ENCODE measurements around the gene LGR6.
A peak's percentile ranks its signal among the peaks of the same experiment; 100 is the strongest.

Gene LGR6

DNA sequence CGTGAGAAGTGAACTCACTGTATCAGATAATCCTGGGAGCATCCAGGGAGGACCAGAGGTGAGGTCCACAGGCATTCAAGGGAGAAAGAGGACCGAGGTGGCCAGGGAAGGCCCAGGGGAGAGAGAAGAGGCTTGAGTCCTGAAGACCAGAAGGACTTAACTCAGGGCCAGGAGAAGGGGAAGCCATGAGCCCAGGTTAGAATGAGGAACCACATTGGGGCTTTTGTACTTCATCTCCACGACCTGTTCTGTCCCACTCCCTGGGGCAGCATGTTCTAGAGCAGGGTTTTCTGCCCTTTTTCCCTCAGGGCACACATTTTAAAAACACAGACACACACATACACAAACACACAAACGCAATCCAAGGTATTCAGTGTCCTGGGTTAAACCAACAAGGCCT, 8.4 kb downstream of the LGR6 start:
- Histone ChIP-seq H3K27ac (ENCODE audit: low read depth, low read length) (no peak overlapping the region), H3K4me1 (ENCODE audit: control insufficient read depth, insufficient read depth, low read length) (no peaks in the 10 kb centered on the region), H3K27me3 (ENCODE audit: control insufficient read depth, insufficient read depth, low read length) (no peaks in the 10 kb centered on the region)

GRCh38 chr1:202202500-202203168, 9.0 kb downstream of the LGR6 start:
- Histone ChIP-seq H3K27ac (ENCODE audit: low read depth, low read length) (no peak overlapping the region), H3K9ac (ENCODE audit: low read length) (no peak overlapping the region), H3K4me1 (ENCODE audit: control insufficient read depth, insufficient read depth, low read length) (no peaks in the 10 kb centered on the region), H3K4me3 (ENCODE audit: low read length) (no peak overlapping the region), H3K36me3 (ENCODE audit: control insufficient read depth, insufficient read depth, low read length) (no peaks in the 10 kb centered on the region), H3K27me3 (ENCODE audit: control insufficient read depth, insufficient read depth, low read length) (no peaks in the 10 kb centered on the region)

More for the DNA sequence above, 8.4 kb downstream of the LGR6 start:
- Histone ChIP-seq H3K9ac (ENCODE audit: low read length) (no peak overlapping the region), H3K36me3 (ENCODE audit: control insufficient read depth, insufficient read depth, low read length) (no peaks in the 10 kb centered on the region), H3K4me3 (ENCODE audit: low read length) (no peak overlapping the region)

GRCh38 chr1:202203238-202204039, 9.8 kb downstream of the LGR6 start:
- no peak overlapping the region for H3K4me3 ChIP-seq (ENCODE audit: low read length)

DNA sequence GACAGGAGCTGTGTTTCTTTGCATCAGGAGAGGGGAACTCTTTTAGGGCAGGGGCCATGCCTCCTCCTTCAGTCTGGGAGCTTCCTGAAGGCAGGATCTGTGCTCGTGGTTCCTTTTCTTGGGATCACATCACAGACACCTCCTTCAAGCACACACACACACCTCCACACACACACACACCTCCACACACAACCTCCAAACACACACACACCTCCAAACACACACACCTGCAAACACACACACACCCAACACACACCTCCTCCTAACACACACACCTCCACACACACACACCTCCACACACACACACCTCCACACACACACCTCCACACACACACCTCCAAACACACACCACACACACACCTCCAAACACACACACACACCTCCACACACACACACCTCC, 10.5 kb downstream of the LGR6 start:
- no peaks in the 10 kb centered on the region for H3K36me3 ChIP-seq (ENCODE audit: control insufficient read depth, insufficient read depth, low read length)
- H3K9ac ChIP-seq (ENCODE audit: low read length) = no peak overlapping the region
- H3K4me3 ChIP-seq (ENCODE audit: low read length) = no peak overlapping the region
- H3K27me3 ChIP-seq (ENCODE audit: control insufficient read depth, insufficient read depth, low read length) = no peaks in the 10 kb centered on the region
- no peaks in the 10 kb centered on the region for H3K4me1 ChIP-seq (ENCODE audit: control insufficient read depth, insufficient read depth, low read length)
- no peak overlapping the region for H3K27ac ChIP-seq (ENCODE audit: low read depth, low read length)

More at GRCh38 chr1:202203238-202204039, 9.8 kb downstream of the LGR6 start:
- no peak overlapping the region for H3K9ac ChIP-seq (ENCODE audit: low read length)
- H3K4me1 ChIP-seq (ENCODE audit: control insufficient read depth, insufficient read depth, low read length) = no peaks in the 10 kb centered on the region
- H3K27ac ChIP-seq (ENCODE audit: low read depth, low read length) = no peak overlapping the region
- H3K36me3 ChIP-seq (ENCODE audit: control insufficient read depth, insufficient read depth, low read length) = no peaks in the 10 kb centered on the region
- H3K27me3 ChIP-seq (ENCODE audit: control insufficient read depth, insufficient read depth, low read length) = no peaks in the 10 kb centered on the region

GRCh38 chr1:202205523-202206190, 12.1 kb downstream of the LGR6 start:
- Histone ChIP-seq H3K4me1 (ENCODE audit: control insufficient read depth, insufficient read depth, low read length) (no peaks in the 10 kb centered on the region), H3K4me3 (ENCODE audit: low read length) (no peak overlapping the region), H3K9ac (ENCODE audit: low read length) (no peak overlapping the region), H3K27ac (ENCODE audit: low read depth, low read length) (no peak overlapping the region), H3K27me3 (ENCODE audit: control insufficient read depth, insufficient read depth, low read length) (no peaks in the 10 kb centered on the region), H3K36me3 (ENCODE audit: control insufficient read depth, insufficient read depth, low read length) (no peaks in the 10 kb centered on the region)

- Histone ChIP-seq H3K4me3 (ENCODE audit: low read length) (no peak overlapping the region), H3K9ac (ENCODE audit: low read length) (no peak overlapping the region), H3K36me3 (ENCODE audit: control insufficient read depth, insufficient read depth, low read length) (no peaks in the 10 kb centered on the region), H3K4me1 (ENCODE audit: control insufficient read depth, insufficient read depth, low read length) (no peaks in the 10 kb centered on the region), H3K27me3 (ENCODE audit: control insufficient read depth, insufficient read depth, low read length) (no peaks in the 10 kb centered on the region), H3K27ac (ENCODE audit: low read depth, low read length) (no peak overlapping the region)
These were observed 13.7 kb downstream of the LGR6 start for GRCh38 chr1:202207292-202207691.

DNA sequence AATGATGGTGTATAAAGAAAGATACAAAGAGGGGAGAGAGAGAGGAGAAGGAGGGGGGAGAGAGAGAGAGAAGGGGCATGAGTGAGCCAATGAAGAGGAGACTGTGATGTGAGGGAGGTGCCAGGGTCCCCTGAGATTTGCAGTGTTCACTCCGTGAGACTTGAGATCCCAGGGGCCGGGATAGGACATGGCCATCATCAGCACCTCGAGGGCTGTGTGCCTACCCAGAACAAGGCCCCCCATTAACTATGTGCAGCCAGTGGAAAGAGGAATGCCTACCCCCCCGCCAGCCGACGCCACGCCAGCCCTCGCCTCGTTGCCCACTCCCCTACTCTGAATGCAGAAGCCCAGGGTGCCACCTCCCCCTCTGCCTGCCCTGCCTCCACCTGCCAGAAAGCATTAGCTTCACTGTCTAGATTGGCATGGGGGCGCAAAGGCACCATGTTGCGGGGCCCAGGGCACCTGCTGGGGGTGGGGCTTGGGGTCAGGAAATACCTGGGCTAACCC, 14.8 kb downstream of the LGR6 start:
- H3K27ac ChIP-seq (ENCODE audit: low read depth, low read length) = no peak overlapping the region

DNA sequence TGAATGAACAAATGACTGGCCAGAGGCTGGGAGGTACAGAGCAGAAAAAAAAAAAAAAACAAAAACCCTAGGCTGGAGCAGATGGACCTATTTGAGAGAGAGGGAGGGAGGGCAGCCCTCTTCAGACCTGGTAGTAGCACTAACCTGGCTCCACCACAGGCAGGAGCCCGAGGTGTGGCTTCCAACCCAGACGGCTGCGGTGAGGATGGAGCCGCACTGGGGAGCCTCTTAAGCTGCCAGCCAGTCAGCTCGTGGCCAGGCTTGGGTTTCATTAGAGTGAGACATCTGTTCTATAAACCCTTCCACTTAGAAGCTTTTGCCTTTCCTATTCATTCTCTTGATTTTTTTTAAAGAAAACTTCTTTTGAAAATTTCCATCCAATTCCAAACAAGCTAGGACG, 16.8 kb downstream of the LGR6 start:
- Histone ChIP-seq H3K9ac (ENCODE audit: low read length) (no peak overlapping the region), H3K27ac (ENCODE audit: low read depth, low read length) (no peak overlapping the region), H3K27me3 (ENCODE audit: control insufficient read depth, insufficient read depth, low read length) (no peaks in the 10 kb centered on the region)

More for the DNA sequence above, 14.8 kb downstream of the LGR6 start:
- Histone ChIP-seq H3K4me1 (ENCODE audit: control insufficient read depth, insufficient read depth, low read length) (no peaks in the 10 kb centered on the region), H3K4me3 (ENCODE audit: low read length) (no peak overlapping the region), H3K36me3 (ENCODE audit: control insufficient read depth, insufficient read depth, low read length) (no peaks in the 10 kb centered on the region), H3K9ac (ENCODE audit: low read length) (no peak overlapping the region), H3K27me3 (ENCODE audit: control insufficient read depth, insufficient read depth, low read length) (no peaks in the 10 kb centered on the region)

GRCh38 chr1:202210969-202211368, 17.4 kb downstream of the LGR6 start:
- no peaks in the 10 kb centered on the region for H3K27me3 ChIP-seq (ENCODE audit: control insufficient read depth, insufficient read depth, low read length)
- no peak overlapping the region for H3K27ac ChIP-seq (ENCODE audit: low read depth, low read length)

More for the DNA sequence above, 16.8 kb downstream of the LGR6 start:
- Histone ChIP-seq H3K4me1 (ENCODE audit: control insufficient read depth, insufficient read depth, low read length) (no peaks in the 10 kb centered on the region), H3K4me3 (ENCODE audit: low read length) (no peak overlapping the region), H3K36me3 (ENCODE audit: control insufficient read depth, insufficient read depth, low read length) (no peaks in the 10 kb centered on the region)

DNA sequence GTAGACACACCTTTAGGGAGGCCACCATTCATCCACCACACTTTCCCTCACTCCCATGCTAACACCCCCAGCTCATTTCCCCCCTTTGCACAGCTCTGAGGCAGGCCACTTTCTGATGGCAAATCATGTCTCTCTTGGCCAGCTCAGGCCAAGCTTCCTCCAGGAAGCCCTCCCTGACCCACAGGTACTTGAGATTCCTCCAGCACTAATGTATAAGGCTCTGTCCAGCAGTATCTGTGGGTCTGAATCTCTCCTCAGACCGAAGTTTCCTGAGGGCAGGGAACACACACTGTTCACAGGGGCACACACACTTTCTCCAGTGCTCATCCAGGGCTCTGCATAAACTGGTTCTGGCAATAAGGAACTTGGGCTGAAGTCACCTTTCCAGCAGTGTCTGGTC, 19.2 kb downstream of the LGR6 start:
- H3K27ac ChIP-seq (ENCODE audit: low read depth, low read length) = no peak overlapping the region

More at GRCh38 chr1:202210969-202211368, 17.4 kb downstream of the LGR6 start:
- H3K4me1 ChIP-seq (ENCODE audit: control insufficient read depth, insufficient read depth, low read length) = no peaks in the 10 kb centered on the region
- H3K9ac ChIP-seq (ENCODE audit: low read length) = no peak overlapping the region
- no peaks in the 10 kb centered on the region for H3K36me3 ChIP-seq (ENCODE audit: control insufficient read depth, insufficient read depth, low read length)
- no peak overlapping the region for H3K4me3 ChIP-seq (ENCODE audit: low read length)

GRCh38 chr1:202213361-202214088, 19.9 kb downstream of the LGR6 start:
- peak overlapping the region; percentile 43 for H3K4me3 ChIP-seq (ENCODE audit: low read length)
- no peaks in the 10 kb centered on the region for H3K27me3 ChIP-seq (ENCODE audit: control insufficient read depth, insufficient read depth, low read length)
- no peaks in the 10 kb centered on the region for H3K36me3 ChIP-seq (ENCODE audit: control insufficient read depth, insufficient read depth, low read length)
- no peak overlapping the region for H3K9ac ChIP-seq (ENCODE audit: low read length)
- H3K27ac ChIP-seq (ENCODE audit: low read depth, low read length) = no peak overlapping the region
- H3K4me1 ChIP-seq (ENCODE audit: control insufficient read depth, insufficient read depth, low read length) = no peaks in the 10 kb centered on the region

More for the DNA sequence above, 19.2 kb downstream of the LGR6 start:
- H3K4me1 ChIP-seq (ENCODE audit: control insufficient read depth, insufficient read depth, low read length) = no peaks in the 10 kb centered on the region
- no peaks in the 10 kb centered on the region for H3K36me3 ChIP-seq (ENCODE audit: control insufficient read depth, insufficient read depth, low read length)
- H3K27me3 ChIP-seq (ENCODE audit: control insufficient read depth, insufficient read depth, low read length) = no peaks in the 10 kb centered on the region
- no peak overlapping the region for H3K4me3 ChIP-seq (ENCODE audit: low read length)
- no peak overlapping the region for H3K9ac ChIP-seq (ENCODE audit: low read length)
